ENCODE measurements around the gene CASKIN1.

DNA sequence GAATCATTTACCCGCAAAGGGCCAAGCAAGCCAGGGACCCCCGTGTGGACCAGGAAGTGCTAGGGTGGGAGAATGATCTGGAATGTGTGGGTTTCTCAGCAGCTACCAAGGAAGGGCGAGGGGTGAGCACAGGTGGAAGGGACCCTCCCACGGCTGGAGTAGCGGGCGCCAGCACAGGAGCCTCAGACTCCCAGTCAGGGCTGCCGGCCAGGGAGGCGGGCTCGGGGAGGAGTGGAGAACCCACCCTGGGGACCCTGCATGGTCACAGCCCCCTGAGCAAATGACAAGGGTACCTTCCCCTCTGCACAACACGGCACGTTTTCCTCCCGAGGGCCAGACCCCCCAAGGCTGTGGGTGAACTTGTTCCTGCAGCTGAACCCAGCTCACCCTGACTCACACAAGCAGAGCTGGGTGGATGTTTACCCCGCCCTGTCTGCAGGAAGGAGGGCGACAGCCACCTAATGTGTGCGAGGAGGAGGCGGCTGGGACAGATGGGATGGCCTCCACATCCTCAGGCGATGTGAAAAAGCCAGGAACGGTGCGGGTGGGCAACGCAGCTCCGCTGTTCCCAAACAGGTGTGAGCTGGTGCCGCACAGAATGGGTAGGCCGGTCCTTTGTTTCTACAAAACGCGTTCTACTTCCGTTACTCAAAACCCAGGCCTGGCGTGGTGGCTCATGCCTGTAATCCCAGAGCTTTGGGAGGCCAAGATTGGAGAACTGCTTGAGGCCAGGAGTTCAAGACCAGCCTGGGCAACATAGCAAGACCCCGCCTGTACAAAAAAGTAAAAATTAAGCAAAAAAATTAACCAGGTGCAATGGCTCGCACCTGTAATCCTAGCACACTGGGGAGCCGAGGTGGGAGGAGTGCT lies 48.8 kb upstream of the CASKIN1 start:
- TF ChIP-seq, protein P1, sequence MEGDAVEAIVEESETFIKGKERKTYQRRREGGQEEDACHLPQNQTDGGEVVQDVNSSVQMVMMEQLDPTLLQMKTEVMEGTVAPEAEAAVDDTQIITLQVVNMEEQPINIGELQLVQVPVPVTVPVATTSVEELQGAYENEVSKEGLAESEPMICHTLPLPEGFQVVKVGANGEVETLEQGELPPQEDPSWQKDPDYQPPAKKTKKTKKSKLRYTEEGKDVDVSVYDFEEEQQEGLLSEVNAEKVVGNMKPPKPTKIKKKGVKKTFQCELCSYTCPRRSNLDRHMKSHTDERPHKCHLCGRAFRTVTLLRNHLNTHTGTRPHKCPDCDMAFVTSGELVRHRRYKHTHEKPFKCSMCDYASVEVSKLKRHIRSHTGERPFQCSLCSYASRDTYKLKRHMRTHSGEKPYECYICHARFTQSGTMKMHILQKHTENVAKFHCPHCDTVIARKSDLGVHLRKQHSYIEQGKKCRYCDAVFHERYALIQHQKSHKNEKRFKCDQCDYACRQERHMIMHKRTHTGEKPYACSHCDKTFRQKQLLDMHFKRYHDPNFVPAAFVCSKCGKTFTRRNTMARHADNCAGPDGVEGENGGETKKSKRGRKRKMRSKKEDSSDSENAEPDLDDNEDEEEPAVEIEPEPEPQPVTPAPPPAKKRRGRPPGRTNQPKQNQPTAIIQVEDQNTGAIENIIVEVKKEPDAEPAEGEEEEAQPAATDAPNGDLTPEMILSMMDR (IDR thresholded peaks at IDR 0.05; ENCODE audit: insufficient read depth, low read length): no peak
- no peak for TF ChIP-seq POLR2AphosphoS5 (IDR thresholded peaks at IDR 0.05; ENCODE audit: low read depth)
